Large intestine (tissue), 3 donors: ENCODE measurements around the gene CERT1. TPM values are rescaled to one million over a fixed set of nuclear protein-coding genes. Genes with fewer than 3 reads are reported as not detected.
A peak's percentile ranks its signal among the peaks of the same experiment; 100 is the strongest.

ENCODE experiments used
- DNase-seq, 2 donors: peaks; one replicate each; pipeline versions ENCODE4 v3.0.0 to v3.0.0-alpha.2; 2013
- H3K27ac ChIP-seq: one replicate; pipeline ENCODE4 v1.5.1; 2013; ENCODE audit warnings: low read length
- H3K27me3 ChIP-seq: 2 replicates; pipeline ENCODE4 v1.6.1; 2013; ENCODE audit warnings: low read length; ENCODE audit not compliant: control insufficient read depth, insufficient read depth
- H3K36me3 ChIP-seq: 2 replicates; pipeline ENCODE4 v1.6.1; 2013; ENCODE audit warnings: low read length; ENCODE audit not compliant: control insufficient read depth, insufficient read depth
- H3K4me1 ChIP-seq: one replicate; pipeline ENCODE4 v1.6.1; 2013; ENCODE audit warnings: low read length; ENCODE audit not compliant: control insufficient read depth, insufficient read depth
- H3K4me3 ChIP-seq: one replicate; pipeline ENCODE4 v1.5.1; 2013; ENCODE audit warnings: low read length
- H3K9me3 ChIP-seq: one replicate; pipeline ENCODE4 v1.6.1; 2013; ENCODE audit warnings: mild to moderate bottlenecking, low read depth, low read length, moderate library complexity; ENCODE audit not compliant: control insufficient read depth
- WGBS: methylation state at CpG from one replicate; pipeline ENCODE4 v1.1.5; 2013; ENCODE audit warnings: low lambda C conversion rate; ENCODE audit not compliant: insufficient coverage; 5-methylcytosine and 5-hydroxymethylcytosine counted together
- polyA plus RNA-seq: library from polyadenylated mRNA; unstranded; fragments of 120-200 nt; gene quantifications from one replicate; pipeline ENCODE4 v1.2.1, GENCODE V29; 2013

Gene CERT1
- polyA plus RNA-seq, 1 donor = 50.3 TPM

DNA sequence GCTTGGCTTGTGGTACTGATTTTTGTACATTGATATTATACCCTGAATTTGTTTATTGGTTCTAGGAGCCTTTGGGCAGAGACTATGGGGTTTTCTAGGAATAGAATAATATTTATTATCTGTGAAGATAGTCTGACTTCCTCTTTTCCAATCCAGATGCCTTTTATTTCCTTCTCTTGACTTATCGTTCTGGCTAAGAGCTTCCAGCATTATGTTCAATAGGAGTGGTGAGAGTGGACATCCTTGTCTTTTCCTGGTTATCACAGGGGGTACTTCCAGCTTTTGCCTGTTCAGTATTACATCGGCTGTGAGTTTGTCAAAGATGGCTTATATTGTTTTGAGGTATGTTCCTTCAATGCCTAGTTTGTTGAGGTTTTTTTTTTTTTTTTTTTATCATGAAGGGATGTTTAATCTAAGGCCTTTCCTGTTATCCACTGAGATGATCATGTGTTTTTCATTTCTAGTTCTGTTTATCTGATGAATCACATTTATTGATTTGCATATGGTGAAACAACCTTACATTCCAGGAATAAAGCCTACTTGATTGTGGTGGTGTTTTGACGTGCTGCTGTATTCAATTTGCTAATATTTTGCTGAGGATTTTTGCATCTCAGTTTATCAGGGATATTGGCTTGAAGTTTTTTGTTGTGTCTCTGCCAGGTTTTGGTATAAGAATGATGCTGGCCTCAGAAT, 77.5 kb downstream of the CERT1 start:
- Histone ChIP-seq H3K36me3 (peaks cover 4% of the 10 kb centered on the region), H3K27me3 (no peaks in the 10 kb centered on the region), H3K27ac (no peak overlapping the region), H3K4me3 (no peak overlapping the region), H3K9me3 (no peaks in the 10 kb centered on the region), H3K4me1 (no peaks in the 10 kb centered on the region)
- no peak for DNase-seq
- WGBS = no CpG with 5 or more reads among the region's 3 CpGs

DNA sequence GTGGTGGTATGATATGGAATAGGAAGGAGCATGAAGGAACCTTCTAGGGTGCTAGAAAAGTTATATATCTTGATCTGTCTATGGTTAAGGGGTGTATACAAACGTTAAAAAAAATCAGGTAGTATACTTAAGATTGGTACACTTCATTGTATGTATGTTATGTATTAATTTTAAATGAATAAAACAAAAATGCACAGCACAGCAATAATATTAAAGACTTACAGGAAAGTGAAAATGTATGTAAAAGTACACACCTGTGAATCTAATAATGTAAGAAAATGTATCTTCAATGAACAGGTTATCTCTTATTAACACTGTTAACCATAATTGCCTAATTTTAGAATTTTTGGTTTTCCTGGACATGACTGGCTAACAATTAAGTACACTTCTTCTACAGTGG, 97.2 kb downstream of the CERT1 start:
- H3K36me3 ChIP-seq = peaks cover 17% of the 10 kb centered on the region
- H3K4me3 ChIP-seq = no peak overlapping the region
- no CpG with 5 or more reads among the region's 1 CpG for WGBS
- no peaks in the 10 kb centered on the region for H3K4me1 ChIP-seq
- no peak overlapping the region for H3K27ac ChIP-seq
- no peak for DNase-seq
- no peaks in the 10 kb centered on the region for H3K27me3 ChIP-seq
- no peaks in the 10 kb centered on the region for H3K9me3 ChIP-seq

DNA sequence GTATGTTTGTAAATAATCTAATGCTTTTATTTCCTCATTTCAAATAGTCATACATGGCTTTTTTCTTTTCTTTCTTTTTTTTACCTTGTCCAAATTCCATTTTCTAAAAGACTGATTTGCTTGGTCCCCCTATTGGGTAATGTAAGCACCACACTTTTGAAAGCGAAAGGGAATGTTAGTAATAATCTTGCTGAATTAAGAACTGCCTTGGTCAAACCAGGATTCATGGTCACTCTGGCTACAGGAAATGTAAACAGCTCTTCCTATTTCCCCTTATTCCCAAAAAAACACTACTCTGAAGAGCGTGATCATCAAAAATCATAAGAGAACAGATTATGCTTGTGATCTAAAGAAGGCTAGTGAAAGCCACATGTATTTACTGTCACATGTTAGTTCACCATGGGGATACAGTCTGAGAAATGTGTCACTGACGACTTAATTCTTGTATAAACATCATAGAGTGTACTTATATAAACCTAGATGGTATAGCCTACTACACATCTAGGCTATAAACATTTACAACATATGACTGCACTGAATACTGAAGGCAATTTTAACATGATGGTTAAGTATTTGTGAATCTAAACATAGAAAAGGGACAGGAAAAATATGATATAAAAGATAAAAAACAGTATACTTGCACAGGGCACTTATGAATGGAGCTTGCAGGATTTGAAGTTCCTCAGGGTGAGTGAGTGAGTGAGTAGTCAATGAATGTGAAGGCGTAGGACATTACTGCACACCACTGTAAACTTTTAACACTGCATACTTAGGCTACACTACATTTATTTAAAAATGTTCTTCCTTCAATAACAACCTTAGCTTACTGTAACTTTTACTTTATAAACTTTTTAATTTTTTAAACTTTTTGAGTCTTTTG, 99.1 kb downstream of the CERT1 start:
- H3K4me3 ChIP-seq = no peak overlapping the region
- H3K36me3 ChIP-seq = peaks cover 14% of the 10 kb centered on the region
- peak; percentile 6 to 39 for DNase-seq
- H3K27me3 ChIP-seq = no peaks in the 10 kb centered on the region
- H3K27ac ChIP-seq = no peak overlapping the region
- no peaks in the 10 kb centered on the region for H3K4me1 ChIP-seq
- WGBS = 90% methylated on average over 2 of the region's 4 CpGs
- no peaks in the 10 kb centered on the region for H3K9me3 ChIP-seq

DNA sequence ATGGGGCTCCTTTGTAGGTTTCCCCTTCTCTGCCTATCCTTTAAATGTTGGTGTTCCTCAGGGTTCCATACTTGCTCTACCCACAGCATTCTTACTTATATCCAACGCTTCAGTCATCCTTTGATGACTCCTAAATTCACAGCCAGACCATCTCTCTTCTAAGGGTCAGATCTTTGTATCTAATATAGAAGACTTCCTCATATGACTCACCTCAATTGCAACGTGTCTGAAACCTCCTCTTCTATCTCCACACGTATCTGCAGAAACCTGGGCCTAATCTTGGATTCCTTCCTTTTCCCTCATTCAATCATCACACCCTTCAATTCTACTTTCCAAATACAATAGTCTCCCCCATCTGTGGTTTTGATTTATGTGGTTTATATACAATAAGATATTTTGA, 106.1 kb downstream of the CERT1 start:
- H3K4me3 ChIP-seq = no peak overlapping the region
- H3K27ac ChIP-seq = no peak overlapping the region
- no CpG with 5 or more reads among the region's 3 CpGs for WGBS
- H3K4me1 ChIP-seq = no peaks in the 10 kb centered on the region
- no peak for DNase-seq
- H3K27me3 ChIP-seq = no peaks in the 10 kb centered on the region
- H3K9me3 ChIP-seq = no peaks in the 10 kb centered on the region
- H3K36me3 ChIP-seq = peaks cover 27% of the 10 kb centered on the region

DNA sequence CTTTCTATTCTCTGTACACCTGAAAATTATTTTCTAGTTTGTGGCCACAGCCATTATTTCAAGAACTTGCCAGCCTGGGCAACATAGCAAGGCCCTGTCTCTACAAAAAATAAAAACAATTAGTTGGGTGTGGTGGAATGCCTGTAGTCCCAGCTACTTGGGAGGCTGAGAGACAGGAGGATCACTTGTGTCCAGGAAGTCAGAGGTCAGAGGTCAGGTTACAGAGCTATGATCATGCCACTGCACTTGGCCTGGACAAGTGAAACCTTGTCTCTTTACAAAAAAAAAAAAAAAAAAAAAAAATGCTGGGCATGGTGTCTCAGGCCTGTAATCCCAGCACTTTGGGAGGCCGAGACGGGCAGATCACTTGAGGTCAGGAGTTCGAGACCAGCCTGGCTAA, 116.2 kb downstream of the CERT1 start:
- Histone ChIP-seq H3K4me1 (no peaks in the 10 kb centered on the region), H3K9me3 (no peaks in the 10 kb centered on the region), H3K27ac (no peak overlapping the region), H3K36me3 (peaks cover 27% of the 10 kb centered on the region), H3K27me3 (no peaks in the 10 kb centered on the region), H3K4me3 (no peak overlapping the region)
- no CpG with 5 or more reads among the region's 3 CpGs for WGBS
- DNase-seq = no peak

DNA sequence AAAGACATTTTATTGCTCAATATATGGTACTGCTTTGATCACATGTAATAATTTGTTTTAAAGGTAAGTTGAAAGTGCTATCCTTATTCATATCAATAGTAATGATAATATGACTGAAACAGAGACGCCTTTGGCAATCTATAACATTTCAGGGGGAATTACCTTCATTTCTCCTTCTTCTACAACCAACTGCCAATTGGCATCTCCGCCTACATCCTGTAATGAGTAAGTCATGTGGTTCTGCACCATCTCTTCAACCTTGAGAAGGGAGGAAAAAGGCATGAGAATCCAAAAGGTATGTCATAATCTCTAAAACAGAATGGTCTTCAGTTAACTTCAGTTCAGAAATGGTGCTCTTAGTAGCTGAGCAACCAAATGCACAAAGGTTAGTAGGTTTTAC, 122.0 kb downstream of the CERT1 start:
- Histone ChIP-seq H3K9me3 (no peaks in the 10 kb centered on the region), H3K4me3 (no peak overlapping the region), H3K27me3 (no peaks in the 10 kb centered on the region), H3K4me1 (no peaks in the 10 kb centered on the region), H3K27ac (no peak overlapping the region), H3K36me3 (peaks cover 50% of the 10 kb centered on the region)
- WGBS = no CpG with 5 or more reads among the region's 2 CpGs
- DNase-seq = no peak

DNA sequence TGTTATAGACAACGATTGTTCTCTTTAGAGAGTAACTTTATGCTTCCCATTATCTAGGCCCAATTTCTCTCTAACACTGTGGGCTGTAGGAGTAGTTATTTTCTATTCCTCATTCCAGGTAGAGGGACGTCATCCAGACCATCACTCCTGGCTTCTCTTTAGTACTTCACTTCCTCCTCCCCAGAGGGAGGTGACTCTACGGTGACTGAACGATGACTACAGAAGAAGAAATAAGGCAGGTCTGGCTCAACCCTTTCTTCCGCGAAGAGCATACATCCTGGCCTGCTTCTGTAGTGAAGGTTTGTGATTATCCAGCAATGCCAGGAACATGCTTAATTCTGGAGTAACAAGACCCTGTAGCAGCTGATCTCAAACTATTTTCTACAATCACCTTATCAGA, 123.6 kb downstream of the CERT1 start:
- H3K4me3 ChIP-seq = no peak overlapping the region
- DNase-seq = no peak
- no peaks in the 10 kb centered on the region for H3K27me3 ChIP-seq
- H3K36me3 ChIP-seq = peaks cover 46% of the 10 kb centered on the region
- WGBS = 100% methylated on average over 1 of the region's 6 CpGs
- no peaks in the 10 kb centered on the region for H3K9me3 ChIP-seq
- no peaks in the 10 kb centered on the region for H3K4me1 ChIP-seq
- H3K27ac ChIP-seq = no peak overlapping the region

DNA sequence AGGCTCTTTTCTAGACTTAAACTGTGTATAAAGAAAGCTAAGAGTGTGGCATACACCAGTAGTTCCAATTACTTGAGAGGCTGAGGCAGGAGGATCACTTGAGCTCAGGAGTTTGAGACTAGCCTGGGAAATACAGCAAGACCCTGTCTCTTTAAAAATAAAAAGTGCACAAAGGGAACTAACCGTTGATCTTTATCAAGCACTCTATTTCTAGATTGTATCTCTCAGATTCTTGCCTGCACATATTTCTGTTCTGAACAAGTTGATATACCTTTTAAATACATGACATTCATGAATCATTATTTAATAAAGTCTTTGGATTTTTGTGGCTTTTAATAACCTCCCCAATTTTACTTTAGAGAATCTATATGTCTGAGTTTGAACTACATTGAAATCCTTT, 127.2 kb downstream of the CERT1 start:
- H3K9me3 ChIP-seq = no peaks in the 10 kb centered on the region
- no peaks in the 10 kb centered on the region for H3K27me3 ChIP-seq
- H3K4me3 ChIP-seq = no peak overlapping the region
- 71% methylated on average over 1 of the region's 1 CpG for WGBS
- H3K27ac ChIP-seq = no peak overlapping the region
- no peaks in the 10 kb centered on the region for H3K4me1 ChIP-seq
- no peak for DNase-seq
- H3K36me3 ChIP-seq = peaks cover 60% of the 10 kb centered on the region

DNA sequence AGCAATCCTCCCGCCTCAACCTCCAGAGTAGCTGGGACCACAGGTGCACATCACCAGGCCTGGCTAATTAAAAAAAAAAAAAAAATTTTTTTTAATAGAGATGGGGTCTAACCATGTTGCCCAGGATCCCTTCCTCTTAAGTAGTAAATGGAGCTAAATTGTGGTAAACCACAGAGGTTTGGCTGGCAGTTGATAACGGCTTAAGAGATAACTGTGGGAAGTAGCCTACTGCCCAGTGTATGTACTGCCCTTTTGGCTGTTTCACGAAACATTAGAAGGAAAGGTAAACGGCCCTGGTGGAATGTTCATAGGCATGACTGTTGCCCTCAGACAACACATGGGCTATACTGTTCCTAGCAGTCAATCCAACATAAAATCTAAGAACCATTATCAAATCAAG, 130.0 kb downstream of the CERT1 start:
- H3K9me3 ChIP-seq = no peaks in the 10 kb centered on the region
- no CpG with 5 or more reads among the region's 4 CpGs for WGBS

DNA sequence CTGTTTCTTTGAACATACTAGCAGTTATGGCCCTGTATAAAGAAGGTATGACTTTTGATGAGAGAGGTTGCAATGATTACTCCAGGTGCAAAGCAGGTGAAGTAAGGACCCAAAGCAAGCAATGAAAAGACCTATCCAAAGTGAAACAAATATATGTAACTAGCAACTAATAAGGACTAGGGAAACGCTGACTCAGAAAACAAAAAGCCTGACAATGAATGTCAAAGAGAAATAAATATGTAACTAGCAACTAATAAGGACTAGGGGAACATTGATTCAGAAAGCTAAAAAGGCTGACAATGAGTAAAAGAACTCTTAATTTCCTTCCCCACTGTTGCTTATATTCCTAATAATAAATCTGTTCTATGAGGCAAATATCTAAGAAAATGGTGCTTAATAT, 131.3 kb downstream of the CERT1 start:
- DNase-seq = no peak
- H3K27ac ChIP-seq = no peak overlapping the region
- no peaks in the 10 kb centered on the region for H3K27me3 ChIP-seq
- H3K4me1 ChIP-seq = no peaks in the 10 kb centered on the region
- H3K4me3 ChIP-seq = no peak overlapping the region
- WGBS = 64% methylated on average over 1 of the region's 1 CpG
- no peaks in the 10 kb centered on the region for H3K9me3 ChIP-seq
- peaks cover 53% of the 10 kb centered on the region for H3K36me3 ChIP-seq

More for the DNA sequence above, 130.0 kb downstream of the CERT1 start:
- H3K36me3 ChIP-seq = peaks cover 53% of the 10 kb centered on the region
- DNase-seq = no peak
- no peaks in the 10 kb centered on the region for H3K4me1 ChIP-seq
- H3K4me3 ChIP-seq = no peak overlapping the region
- H3K27me3 ChIP-seq = no peaks in the 10 kb centered on the region
- no peak overlapping the region for H3K27ac ChIP-seq
